ENCODE measurements around the gene SEC23IP.
"Not testable (repeated sequence)": the region's sequence is repeated elsewhere in the genome, so short reads cannot be mapped to it uniquely, and the experiment has no call there.

The SEC23IP gene

DNA sequence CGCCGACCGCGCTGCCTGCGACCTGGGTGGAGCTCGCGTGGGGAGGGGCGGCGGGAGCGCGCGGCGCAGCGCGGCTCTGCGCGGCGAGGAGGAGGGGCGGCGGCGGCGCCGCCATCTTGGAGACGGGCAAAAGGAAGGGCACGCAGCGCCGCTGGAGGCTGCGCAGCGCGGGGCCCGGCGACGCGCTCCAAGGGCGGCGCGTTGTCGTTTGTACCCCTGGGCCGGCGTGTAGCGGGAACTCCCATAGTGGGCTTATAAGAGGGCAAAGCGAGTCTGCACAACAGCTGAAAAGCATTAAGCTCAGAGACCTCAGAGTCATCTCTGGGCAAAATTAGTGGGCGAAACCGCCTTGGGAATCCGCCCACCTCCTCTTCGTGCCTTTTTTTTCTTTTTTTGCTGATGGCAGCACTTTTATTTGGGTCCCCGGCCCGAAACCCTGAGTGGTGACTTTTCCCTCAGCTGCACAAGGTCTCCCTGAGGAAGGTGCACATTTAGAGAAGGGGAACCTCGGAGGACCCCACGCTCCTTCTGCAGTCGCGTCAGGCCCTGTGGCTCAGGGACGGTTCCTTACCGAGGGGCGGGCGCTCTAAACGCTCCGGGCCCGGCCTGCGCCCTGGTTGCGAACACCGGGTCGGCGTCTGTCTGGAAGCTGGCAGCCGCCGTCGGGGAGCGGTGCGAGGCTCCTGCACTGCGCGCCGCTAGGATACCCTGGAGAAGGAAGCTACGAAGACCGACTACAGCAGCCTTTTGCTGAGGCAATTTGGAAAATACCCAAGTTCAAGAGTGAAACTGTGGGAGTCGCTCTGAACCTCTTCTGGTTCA lies 19.5 kb upstream of the SEC23IP start:
- ChIA-PET CTCF (interaction anchor here (0.9 to 5.9 kb wide), 9 partner anchors 9 to 186 kb away, joined by 3 to 74 read pairs (median 6); no protein-coding TSS in a partner anchor), POLR2A (interaction anchor here (0.5 to 2.9 kb wide), 7 partner anchors 18 to 819 kb away, joined by 3 to 15 read pairs (median 4); partner anchors contain the start of genes SEC23IP and TIAL1)
- TF ChIP-seq, protein P1, sequence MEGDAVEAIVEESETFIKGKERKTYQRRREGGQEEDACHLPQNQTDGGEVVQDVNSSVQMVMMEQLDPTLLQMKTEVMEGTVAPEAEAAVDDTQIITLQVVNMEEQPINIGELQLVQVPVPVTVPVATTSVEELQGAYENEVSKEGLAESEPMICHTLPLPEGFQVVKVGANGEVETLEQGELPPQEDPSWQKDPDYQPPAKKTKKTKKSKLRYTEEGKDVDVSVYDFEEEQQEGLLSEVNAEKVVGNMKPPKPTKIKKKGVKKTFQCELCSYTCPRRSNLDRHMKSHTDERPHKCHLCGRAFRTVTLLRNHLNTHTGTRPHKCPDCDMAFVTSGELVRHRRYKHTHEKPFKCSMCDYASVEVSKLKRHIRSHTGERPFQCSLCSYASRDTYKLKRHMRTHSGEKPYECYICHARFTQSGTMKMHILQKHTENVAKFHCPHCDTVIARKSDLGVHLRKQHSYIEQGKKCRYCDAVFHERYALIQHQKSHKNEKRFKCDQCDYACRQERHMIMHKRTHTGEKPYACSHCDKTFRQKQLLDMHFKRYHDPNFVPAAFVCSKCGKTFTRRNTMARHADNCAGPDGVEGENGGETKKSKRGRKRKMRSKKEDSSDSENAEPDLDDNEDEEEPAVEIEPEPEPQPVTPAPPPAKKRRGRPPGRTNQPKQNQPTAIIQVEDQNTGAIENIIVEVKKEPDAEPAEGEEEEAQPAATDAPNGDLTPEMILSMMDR (IDR thresholded peaks at IDR 0.05; ENCODE audit: control extremely low read depth, extremely low read depth, low read depth, missing control alignments) = no peak
- DNase-seq (ENCODE audit: extremely low spot score) = peak; percentile 91

DNA sequence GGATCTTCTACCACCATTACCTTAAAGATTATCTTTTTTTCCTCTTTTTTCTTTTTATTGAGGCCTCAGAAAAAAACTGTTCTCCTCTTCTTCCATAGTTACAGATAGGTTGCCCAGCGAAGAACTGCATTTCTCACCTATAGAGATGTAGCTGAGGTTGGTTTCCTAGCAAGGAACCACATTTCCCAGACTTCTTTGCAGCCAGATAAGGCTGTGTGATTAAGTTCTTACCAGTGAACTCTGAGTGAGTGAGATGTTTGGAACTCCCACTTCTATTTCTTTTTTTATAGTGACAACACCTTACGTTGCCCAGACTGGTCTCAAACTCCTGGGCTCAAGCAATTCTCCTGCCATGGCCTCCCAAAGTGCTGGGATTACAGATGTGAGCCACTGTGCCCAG lies 14.0 kb upstream of the SEC23IP start:
- CTCF ChIA-PET = no interaction called here
- POLR2A ChIA-PET = no interaction called here
- TF ChIP-seq, protein P1 (IDR thresholded peaks at IDR 0.05; ENCODE audit: control extremely low read depth, extremely low read depth, low read depth, missing control alignments) = no peak
- no peak for DNase-seq (ENCODE audit: extremely low spot score)

DNA sequence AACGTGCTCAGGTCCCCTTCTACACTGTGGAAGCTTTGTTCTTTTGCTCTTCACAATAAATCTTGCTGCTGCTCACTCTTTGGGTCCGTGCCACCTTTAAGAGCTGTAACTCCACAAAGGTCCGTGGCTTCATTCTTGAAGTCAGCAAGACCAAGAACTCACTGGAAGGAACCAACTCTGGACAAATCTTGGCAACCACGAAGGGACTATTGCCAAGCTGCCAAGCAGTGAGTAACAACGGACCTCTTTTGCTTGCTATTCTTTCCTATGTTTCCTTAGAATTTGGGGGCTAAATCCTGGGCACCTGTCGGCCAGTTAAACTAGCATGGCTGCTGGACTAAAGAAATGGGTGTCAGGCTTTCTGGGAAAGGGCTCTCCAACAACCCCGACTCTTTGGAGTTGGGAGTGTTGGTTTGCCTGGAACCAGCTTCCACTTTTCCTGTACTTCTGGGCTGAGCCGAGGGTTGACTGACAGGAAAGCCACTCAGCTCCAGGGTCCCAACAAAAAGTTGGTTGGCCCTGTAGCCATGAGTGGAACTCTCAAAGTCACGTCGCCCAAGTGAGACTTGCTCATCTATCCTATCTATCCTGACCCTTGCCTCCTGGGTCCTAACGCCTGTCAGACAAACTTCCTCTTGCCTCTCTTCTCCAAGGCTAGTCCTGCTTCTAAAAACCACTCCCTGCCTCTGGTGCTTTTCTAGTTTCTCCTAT lies 8.5 kb upstream of the SEC23IP start:
- DNase-seq (ENCODE audit: extremely low spot score); POLR2A ChIA-PET: not testable (repeated sequence)
- CTCF ChIA-PET = interaction anchor here (2.5 kb wide), 1 partner anchor 10 kb away, joined by 11 read pairs; no protein-coding TSS in a partner anchor

DNA sequence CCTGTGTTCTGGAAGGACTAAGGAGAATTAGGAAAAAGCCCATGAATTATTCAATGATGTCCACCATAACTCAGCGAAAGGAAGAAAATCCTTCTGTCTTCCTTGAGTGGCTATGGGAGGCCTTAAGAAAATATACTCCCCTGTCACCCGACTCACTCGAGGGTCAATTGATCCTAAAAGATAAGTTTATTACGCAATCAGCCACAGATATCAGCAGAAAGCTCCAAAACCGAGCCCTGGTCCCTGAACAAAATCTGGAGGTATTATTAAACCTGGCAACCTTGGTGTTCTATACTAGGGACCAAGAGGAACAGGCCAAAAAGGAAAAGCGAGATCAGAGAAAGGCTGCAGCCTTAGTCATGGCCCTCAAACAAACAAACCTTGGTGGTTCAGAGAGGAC lies 6.5 kb upstream of the SEC23IP start:
- POLR2A ChIA-PET; DNase-seq (ENCODE audit: extremely low spot score): not testable (repeated sequence)
- CTCF ChIA-PET = interaction anchor here (0.8 to 1.3 kb wide), 5 partner anchors 11 to 27 kb away, joined by 3 read pairs; partner anchors contain the start of gene MCMBP

DNA sequence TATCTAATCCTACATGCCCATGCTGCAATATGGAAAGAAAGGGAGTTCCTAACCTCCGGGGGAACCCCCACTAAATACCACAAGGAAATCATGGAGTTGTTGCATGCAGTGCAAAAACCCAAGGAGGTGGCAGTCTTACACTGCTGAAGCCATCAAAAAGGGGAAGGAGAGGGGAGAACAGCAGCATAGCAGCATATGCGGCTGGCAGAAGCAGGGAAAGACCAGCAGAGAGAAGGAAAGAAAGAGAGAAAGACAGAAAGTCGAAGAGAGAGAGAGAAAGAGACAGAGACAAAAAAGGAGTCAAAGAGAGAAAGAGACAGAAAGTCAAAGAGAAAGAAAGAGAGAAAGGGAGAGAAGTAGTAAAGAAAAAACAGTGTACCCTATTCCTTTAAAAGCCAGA lies 3.8 kb upstream of the SEC23IP start:
- DNase-seq (ENCODE audit: extremely low spot score); POLR2A ChIA-PET: not testable (repeated sequence)

DNA sequence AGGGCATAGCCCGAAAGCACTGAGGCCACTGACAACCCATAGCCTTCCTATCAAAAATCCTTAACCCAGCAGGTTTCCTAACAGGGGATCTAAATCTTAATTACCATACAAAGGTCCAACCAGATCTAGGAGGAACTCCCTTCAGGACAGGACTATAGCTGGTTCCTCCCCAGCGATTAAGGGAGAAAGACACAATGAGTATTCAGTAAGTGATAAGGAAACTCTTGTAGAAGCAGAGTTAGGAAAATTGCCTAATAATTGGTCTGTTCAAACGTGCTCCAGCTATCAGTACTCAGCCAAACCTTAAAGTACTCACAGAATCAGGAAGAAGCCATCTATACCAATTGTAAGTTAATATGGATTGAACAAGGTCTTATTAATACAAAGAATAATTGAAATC lies 3.3 kb upstream of the SEC23IP start:
- CTCF ChIA-PET; POLR2A ChIA-PET; DNase-seq (ENCODE audit: extremely low spot score): not testable (repeated sequence)

More for the DNA sequence above, 3.8 kb upstream of the SEC23IP start:
- CTCF ChIA-PET = not testable (repeated sequence)

DNA sequence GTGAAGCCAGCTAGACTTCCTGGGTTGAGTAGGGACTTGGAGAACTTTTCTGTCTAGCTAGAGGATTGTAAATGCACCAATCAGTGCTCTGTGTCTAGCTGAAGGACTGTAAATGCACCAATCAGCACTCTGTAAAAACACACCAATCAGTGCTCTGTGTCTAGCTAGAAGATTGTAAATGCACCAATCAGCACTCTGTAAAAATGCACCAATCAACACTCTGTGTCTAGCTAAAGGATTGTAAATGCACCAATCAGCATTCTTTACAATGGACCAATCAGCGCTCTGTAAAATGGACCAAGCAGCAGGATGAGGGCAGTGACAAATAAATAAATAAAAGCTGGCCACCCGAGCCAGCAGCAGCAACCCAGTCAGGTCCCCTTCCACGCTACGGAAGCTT lies 2.2 kb upstream of the SEC23IP start:
- CTCF ChIA-PET = interaction anchor here (0.9 to 1.2 kb wide), 3 partner anchors 19 to 30 kb away, joined by 3 to 4 read pairs (median 3); no protein-coding TSS in a partner anchor
- DNase-seq (ENCODE audit: extremely low spot score); POLR2A ChIA-PET: not testable (repeated sequence)

DNA sequence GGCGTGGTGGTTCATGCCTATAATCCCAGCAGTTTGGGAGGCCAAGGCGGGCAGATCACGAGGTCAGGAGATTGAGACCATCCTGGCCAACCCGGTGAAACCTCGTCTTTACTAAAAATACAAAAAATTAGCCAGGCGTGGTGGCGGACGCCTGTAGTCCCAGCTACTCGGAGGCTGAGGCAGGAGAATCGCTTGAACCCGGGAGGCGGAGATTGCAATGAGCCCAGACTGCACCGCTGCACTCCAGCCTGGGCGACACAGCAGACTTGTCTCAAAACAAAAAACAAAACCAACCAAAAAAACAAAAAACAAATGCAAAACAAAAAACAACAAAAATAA lies 712 bp upstream of the SEC23IP start:
- DNase-seq (ENCODE audit: extremely low spot score) = not testable (repeated sequence)

DNA sequence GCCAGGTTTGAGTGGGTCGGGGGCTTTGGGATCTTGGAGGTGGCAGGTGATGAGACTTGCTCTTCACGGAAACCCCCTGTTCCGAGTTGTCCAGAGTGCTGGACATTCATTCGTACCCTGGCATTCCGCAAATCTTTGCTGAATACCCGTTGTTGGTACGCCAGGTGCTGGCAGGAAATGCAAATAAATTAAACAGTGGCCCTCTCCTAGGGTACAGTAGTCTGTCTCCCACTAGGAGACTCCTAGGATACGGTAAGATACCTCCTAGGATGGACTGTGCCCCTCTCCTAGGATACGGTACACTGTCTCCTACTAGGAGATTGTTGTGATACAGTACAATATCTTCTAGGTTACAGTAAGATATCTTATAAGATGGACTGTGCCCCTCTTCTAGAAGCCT lies 544 bp downstream of the SEC23IP start:
- POLR2A ChIA-PET = interaction anchor here (1.0 to 2.6 kb wide), 4 partner anchors 13 to 242 kb away, joined by 3 to 15 read pairs (median 4); partner anchors contain the start of genes BAG3 and MCMBP
- CTCF ChIA-PET = interaction anchor here (1.0 to 1.9 kb wide), 8 partner anchors 10 to 206 kb away, joined by 3 to 7 read pairs (median 4); partner anchors contain the start of gene MCMBP
- TF ChIP-seq, protein P1 (IDR thresholded peaks at IDR 0.05; ENCODE audit: control extremely low read depth, extremely low read depth, low read depth, missing control alignments) = no peak
- no peak for DNase-seq (ENCODE audit: extremely low spot score)

More for the DNA sequence above, 712 bp upstream of the SEC23IP start:
- POLR2A ChIA-PET = interaction anchor here (0.7 to 2.6 kb wide), 6 partner anchors 14 to 241 kb away, joined by 3 to 15 read pairs (median 4); partner anchors contain the start of genes BAG3, INPP5F and MCMBP
- CTCF ChIA-PET = interaction anchor here (1.0 to 1.8 kb wide), 6 partner anchors 9 to 204 kb away, joined by 3 to 7 read pairs (median 4); no protein-coding TSS in a partner anchor
